HG02571 (cell line): ENCODE measurements around the gene PDE8B.

Source experiments
- ATAC-seq: cut with Tn5 transposase; IDR thresholded peaks from one replicate; pipeline ENCODE4 v1.9.1; 2021; ENCODE audit warnings: mild to moderate bottlenecking, moderate library complexity; ENCODE audit not compliant: unreplicated experiment

Gene PDE8B

DNA sequence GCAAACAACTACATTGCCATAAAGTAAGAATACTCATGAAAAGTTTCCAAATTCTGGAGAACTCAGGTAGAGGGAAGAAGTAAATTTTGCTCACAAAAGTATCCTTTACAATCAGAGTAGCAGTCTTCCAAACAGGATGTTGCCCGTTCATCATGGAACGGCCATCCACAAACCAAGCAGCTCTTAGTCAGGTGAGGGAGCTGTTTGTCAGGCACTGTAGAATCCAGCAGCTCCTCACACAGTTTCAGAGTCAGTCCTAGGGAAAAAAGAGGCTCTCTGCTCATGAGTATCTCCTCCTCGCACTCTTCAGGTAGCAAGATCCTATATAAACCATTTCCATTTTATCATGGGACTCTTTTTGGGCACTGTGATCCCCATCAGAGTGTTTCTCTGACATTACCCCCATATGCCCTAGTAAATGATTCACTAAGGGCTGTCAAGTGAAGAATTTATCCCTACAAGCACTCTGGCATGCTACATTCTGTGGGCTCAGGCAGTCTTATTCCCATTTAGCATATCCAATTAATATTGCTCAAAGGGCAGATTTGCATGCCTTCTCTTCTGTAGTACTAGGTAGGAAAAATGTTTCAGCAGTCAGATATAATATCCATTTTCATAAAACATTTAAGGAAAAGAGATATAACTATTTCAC lies 183.7 kb downstream of the PDE8B start:
- ATAC-seq: no peak

- ATAC-seq: no peak
Observed at GRCh38 chr5:77396017-77396416, 185.5 kb downstream of the PDE8B start.

GRCh38 chr5:77397686-77398292 lies 187.3 kb downstream of the PDE8B start:
- ATAC-seq: no peak

DNA sequence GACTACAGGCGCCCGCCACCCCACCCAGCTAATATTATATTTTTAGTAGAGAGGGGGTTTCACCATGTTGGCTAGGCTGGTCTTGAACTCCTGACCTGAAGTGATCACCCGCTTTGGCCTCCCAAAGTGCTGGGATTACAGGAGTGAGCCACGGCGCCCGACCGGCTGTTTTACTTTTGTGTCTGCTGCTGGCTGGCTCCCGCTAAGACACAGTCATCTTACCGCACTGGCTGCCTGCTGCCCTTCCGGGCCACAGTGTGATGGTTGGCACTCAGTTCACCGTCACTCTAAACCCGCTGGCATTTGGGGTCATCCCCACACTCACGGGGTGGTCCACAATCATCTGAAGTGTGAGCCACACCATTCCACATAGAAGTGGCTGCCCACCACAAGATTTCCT lies 188.0 kb downstream of the PDE8B start:
- ATAC-seq: no peak

DNA sequence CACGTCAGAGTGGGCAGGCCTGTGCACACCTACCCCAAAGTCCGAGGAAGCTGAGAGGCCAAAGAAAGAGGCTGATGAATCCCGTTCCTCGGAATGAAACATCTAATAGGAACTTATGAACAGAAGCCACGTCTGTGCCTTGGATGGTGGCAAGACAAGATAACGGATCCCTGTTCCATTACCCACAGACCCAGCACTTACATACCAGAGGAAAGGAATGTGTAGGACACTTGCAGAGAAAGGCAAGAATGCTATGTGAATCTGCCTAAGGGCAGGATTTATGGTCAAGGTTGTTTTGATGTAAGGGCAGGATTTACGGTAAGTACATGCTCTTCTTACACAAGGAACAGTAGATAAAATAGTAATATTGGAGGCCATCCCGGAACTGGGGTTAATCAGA lies 188.4 kb downstream of the PDE8B start:
- ATAC-seq: no peak

DNA sequence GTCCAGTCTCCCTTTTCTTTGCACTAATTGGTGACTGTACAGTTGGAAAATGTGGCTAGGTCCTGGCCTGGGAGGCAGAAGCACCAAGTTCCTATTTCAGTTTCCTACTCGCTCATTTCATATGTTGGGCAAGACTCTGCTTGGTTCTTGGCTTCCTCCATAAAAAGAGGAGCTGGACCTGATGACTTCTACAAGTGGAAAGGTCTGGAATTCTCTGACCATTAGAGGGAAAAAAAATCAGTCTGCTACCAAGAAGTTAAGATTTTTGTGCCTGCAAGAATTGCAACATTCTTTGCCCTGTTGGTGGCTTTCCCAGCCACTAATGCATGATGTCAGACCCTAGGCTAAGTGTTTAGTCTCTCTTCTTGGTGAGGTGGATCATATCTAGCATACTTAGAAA lies 190.2 kb downstream of the PDE8B start:
- no peak for ATAC-seq

- ATAC-seq: no peak
Observed at GRCh38 chr5:77402796-77403195, 192.3 kb downstream of the PDE8B start.

- no peak for ATAC-seq
Observed at GRCh38 chr5:77407152-77407551, 196.7 kb downstream of the PDE8B start.

- ATAC-seq: no peak
Observed at GRCh38 chr5:77409870-77410621, 199.6 kb downstream of the PDE8B start.

DNA sequence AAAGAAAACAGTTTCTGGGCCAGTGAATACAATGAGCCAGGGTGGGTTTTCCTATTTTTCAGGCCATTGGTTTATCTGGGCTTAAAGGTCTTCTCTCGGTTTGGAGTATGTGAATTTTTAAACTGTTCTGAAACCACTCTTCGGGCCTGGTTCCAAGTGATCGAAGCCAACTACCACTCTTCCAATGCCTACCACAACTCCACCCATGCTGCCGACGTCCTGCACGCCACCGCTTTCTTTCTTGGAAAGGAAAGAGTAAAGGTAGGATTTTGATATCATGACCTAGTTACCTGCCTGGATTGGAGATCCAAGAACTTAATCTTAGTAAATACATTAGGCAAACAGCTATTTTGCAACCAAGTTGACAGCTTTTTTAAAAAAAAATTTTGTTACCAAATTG lies 202.6 kb downstream of the PDE8B start:
- no peak for ATAC-seq

DNA sequence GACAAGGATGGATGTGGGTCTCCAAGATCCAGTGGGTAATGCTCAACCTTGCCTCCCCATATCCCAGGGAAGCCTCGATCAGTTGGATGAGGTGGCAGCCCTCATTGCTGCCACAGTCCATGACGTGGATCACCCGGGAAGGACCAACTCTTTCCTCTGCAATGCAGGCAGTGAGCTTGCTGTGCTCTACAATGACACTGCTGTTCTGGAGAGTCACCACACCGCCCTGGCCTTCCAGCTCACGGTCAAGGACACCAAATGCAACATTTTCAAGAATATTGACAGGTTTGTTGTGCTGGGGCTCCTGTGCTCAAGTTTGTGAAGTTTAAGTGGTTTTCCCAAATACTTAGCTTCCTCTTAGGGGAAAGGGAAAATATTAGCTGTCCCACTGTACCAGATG lies 207.7 kb downstream of the PDE8B start:
- ATAC-seq: no peak

DNA sequence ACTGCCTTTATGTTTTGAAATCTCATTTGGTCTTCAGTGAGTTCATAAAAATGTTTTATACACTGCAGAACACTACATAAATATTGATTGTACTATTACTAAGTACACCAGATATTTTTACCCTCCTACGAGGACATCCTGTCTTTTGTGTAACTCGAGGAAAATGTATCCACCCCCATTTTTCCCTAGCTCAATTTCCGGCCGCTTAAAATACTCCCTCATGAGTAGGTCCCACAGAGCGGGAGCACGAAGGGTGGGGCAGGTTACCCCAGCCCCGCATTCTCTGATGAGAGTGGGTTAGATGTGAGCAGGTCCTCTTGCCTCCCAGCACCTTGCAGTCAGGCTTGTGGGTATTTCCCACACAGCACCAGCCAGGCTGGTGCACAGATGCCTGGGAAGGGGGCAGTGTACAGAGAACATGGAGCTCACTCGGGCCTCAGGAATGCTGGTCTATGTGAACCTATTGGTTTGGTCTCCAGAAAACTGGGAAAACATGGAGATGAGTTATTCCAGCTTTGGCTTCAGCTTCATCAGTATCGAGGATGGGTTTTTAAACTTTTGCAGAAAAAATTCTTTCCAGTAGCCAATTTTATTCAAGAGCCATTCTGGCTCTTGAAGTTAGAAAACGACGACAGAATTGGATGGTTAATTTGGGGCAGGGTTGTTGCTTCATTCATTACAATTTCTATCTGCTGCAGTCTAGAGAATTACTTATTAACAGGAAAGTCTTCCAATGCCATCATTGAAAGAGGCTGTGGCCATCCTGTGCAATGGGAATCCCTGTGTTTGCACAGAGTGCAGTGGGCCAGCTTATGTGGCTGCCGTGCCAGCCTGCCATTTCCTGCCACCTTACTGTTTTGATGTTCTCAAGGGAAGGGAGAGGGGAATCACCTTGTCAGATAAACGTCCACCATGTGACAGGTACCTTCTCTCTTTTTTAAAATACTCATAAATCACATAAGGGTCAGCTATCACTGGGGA lies 208.4 kb downstream of the PDE8B start:
- no peak for ATAC-seq

DNA sequence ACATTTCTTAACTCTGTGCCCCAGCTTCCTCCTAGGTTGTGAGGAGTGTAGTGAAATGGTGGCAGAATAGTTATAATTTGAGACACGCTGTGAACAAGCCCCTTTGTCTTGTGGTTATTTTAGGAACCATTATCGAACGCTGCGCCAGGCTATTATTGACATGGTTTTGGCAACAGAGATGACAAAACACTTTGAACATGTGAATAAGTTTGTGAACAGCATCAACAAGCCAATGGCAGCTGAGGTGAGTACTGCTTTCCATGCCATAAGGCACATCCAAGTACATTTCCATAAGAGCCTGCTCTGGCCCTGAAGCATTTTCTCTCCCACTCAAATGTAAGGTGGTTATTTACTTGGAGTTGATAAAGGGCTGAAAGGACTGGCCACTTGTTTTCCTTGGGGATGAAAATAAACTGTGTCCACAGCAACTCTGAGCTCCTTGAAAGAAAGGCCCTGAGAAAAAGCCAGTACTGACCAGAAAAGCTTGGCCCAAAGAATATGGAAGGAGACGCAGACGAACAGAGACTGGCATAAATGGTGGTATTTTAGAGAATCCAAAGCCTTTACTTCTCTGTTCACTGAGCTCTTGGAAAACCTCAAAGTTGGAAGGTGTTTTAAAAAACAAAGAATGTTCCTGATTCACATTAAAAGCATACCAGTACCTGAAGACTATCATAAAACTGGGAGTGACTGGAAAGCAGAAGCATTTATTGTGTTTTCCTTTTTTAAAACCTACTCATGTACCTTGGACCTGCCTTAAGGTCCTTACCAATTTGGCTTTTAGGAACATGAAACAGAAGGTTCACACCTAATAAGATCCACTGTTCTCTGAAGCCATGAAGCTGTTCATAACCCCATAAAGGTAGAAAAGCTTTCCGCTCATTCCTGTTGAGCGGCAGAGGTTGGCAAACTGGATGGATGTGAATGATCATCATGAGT lies 209.4 kb downstream of the PDE8B start:
- no peak for ATAC-seq

GRCh38 chr5:77420940-77421339 lies 210.5 kb downstream of the PDE8B start:
- ATAC-seq: no peak

DNA sequence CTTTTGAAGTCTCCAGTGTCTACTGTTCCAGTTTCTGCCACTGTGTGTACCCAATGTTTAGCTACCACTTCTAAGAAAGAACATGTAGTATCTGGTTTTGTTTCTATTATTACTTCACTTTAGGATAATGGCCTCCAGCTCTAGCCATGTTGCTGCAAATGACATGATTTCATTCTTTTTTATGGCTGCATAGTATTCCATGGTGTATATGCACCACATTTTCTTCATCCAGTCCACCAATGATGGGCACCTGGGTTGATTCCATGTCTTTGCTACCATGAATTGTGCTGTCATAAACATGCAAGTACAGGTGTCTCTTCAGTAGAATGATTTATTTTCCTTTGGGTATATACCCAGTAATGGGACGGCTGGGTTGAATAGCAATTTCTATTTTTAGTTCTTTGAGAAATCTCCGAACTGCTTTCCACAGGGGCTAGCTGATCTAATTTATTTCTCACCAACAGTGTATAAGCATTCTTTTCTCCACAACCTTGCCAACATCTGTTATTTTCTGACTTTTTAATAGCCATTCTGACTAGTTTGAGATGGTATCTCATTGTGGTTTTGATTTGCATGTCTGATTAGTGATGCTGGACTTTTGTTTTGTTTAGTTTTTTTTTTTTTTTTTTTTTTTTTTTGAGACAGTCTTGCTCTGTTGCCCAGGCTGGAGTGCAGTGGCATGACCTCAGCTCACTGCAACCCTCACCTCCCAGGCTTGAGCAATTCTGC lies 212.7 kb downstream of the PDE8B start:
- no peak for ATAC-seq

DNA sequence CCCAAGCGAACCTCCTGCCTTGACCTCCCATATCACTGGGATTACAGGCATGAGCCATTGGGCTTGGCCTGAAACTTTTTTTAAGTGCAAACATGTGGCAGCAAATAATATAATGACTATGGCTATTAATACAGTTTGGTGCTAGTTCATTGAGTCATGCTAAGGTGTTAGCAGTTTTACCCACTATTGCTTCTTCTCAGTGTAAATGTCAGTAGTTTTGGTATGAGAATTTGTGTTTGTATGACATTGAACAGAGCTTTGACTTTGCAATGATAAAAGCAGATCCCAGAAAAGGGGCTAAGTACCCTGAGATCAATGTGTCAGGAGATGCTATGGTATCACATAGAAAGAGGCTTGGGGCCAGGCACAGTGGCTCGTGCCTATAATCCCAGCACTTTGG lies 214.4 kb downstream of the PDE8B start:
- ATAC-seq: no peak

DNA sequence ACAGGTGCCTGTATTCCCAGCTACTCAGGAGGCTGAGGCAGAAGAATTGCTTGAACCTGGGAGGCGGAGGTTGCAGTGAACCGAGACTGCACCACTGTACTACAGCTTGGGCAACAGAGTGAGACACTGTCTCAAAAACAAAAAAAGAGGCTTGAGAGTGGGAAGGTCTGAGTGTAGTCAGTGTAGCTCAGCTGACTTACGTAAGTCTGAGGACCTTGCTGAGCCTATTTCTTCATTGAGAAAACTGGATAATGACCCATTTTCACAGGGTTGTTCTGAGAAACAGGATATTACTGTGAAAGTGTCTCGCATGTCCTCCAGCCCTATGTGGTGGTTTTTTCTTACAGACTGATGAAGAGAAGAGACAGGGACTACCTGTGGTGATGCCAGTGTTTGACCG lies 214.9 kb downstream of the PDE8B start:
- ATAC-seq: no peak

DNA sequence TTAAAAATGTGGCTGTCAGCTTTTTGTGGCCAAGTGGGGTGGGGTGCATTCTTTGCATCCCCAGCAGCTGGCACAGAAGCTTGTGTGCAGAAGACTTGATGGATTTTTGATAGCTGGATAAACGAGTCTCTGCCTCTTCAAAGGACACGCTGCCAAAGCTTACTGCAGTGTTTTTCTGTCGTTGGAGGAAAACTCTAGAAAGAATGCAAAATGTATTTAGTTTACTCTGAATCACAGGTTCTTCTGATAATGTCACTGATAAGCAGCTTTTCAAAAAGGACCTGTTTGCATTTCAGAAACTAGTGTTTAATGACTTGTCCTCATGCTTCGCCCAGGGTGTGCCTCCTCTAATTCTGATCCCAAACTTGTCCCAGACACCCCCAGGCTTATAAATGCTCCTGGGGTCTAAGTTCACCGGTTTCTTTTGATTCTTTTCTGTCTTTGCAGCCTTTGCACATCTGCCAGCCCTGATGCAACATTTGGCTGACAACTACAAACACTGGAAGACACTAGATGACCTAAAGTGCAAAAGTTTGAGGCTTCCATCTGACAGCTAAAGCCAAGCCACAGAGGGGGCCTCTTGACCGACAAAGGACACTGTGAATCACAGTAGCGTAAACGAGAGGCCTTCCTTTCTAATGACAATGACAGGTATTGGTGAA lies 215.6 kb downstream of the PDE8B start:
- no peak for ATAC-seq

GRCh38 chr5:77426670-77427069 lies 216.2 kb downstream of the PDE8B start:
- no peak for ATAC-seq
